NCI-H146 treated with DMSO at 0.1 percent for 48 hours (cell line): ENCODE measurements around the gene MORN5.

Experiments
- DNase-seq: peaks from one replicate; lab custom pipeline; 2025; ENCODE audit not compliant: unreplicated experiment; lab: John Stamatoyannopoulos, UW

Gene MORN5

GRCh38 chr9:122124528-122124927 lies 35.2 kb upstream of the MORN5 start:
- no peak for DNase-seq

DNA sequence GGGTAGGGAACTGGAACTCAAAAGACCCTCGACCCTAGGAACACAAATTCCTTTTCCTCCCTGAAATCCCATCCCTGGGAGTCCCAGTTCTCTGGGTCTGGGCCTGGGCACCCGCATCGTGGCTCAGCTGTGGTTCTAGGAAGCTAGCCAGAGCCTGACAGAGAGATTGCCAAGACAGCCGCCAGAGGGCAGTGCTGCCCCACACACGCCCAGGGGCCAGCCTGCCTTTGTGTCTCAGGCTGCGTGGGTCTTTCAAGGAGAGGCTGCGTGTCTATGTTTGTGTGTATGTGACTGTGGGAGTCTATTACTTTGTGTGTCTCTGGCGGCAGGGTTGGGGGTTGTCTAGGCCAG lies 34.6 kb upstream of the MORN5 start:
- DNase-seq = peak; percentile 44

GRCh38 chr9:122125509-122126330 lies 34.0 kb upstream of the MORN5 start:
- no peak for DNase-seq

- no peak for DNase-seq
Measured at GRCh38 chr9:122126331-122127261, 33.1 kb upstream of the MORN5 start.

DNA sequence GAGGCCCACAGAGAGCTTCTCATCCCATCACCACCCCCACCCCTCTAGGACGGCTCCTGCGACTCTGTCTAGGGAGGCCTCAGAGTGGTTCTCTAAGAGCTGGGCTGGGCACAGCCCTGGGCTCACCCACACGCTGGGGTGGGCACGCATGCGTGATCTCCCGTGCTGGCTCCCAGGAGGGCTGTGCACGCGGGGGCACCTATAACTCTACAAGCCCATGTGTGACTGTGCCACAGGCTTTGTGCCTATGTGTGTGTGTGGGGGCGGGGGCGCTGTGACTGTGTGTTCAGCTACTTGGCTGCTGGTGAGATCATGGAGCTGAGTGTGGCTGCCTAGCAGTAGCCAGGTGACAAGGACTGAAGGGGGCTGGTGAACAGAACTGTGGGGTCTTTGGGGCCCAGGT lies 32.3 kb upstream of the MORN5 start:
- DNase-seq = no peak

- no peak for DNase-seq
Measured at GRCh38 chr9:122128007-122128968, 31.4 kb upstream of the MORN5 start.

DNA sequence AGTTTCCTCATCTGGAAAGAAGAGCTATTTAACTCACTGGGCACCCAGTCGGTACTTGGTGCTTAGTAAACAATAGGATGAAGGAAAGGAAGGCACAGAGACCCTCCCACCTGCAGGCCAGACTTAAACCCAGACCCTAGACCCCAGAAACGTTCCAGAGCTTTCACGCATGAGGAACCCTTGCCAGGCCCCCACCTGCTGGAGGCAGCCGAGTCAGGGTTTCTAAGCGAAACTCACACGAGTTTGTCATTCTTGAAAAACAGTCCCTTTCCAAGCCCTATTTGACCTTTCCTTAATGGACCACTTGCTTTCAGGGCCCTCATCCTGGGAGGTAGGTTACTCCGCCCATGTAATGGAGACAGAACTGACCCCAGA lies 30.8 kb upstream of the MORN5 start:
- no peak for DNase-seq

GRCh38 chr9:122129969-122130368 lies 29.7 kb upstream of the MORN5 start:
- DNase-seq = no peak

DNA sequence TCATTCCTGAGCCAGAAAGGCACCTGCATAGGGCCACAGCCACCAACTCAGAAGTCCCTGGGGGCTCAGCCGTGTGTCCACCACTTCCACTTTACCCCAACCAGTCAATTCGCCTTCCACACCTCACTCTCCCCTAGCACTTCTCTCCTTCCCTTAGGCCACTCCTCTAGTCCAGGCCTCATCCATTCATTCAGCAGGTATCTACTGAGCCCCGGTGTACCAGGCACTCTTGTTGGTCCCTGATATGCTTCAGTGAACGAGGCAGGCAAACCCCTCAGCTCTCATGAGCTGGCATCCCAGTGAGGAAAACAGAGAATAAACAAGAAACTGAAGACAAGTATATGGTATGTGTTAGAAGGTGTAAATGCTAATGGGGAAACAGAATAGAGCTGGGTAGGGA lies 28.9 kb upstream of the MORN5 start:
- DNase-seq = no peak

DNA sequence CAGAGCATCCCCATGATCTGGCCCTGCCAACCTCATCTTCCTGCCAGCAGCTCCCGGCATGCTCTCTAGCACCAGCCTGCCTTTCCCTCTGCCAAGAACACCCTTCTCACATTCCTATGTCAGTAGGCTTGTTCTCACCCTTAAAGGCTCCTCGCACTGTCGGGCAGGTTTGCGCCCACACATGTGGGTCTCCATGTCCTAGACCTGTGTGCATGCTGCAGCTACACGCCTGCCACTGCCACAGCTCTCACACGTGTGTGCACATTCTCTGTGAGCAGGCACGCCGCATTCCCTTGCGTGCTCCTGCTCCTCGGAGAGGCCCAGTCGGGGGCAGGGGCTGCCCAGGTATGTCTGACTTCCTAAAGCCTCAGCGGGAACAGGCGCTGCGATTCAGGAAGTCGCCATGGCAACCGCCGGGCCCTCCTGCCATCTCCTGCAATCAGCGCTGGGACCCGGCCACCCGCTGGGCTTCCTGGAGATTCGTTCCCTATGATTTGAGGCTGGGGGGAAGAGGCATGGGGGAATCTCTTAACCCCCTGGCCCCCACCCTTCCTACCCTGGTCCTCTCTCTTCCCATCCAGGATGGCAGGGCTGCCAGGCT lies 28.2 kb upstream of the MORN5 start:
- peak; percentile 50 for DNase-seq

DNA sequence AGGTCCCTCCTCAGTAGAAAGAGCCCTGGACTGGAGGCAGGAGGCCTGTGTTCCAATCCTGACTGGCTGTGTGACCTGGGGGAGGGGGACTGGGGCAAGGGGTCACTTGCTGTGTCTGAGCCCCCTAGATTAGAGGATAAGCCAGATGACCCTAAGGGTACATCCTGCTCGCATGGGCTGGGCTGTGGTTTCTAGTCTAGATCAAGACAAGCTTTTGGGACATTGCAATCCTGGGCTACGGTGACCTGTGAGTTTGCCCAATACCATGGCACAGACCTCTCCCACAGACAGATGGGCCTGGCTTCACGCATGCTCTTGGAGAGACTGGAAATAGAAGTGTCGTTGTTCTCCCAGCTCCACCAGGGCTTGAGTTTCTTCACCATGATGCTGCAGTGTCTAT lies 27.2 kb upstream of the MORN5 start:
- DNase-seq = no peak

- no peak for DNase-seq
Measured at GRCh38 chr9:122133263-122133983, 26.3 kb upstream of the MORN5 start.

- DNase-seq = no peak
Measured at GRCh38 chr9:122133984-122134535, 25.6 kb upstream of the MORN5 start.

- peak; percentile 67 for DNase-seq
Measured at GRCh38 chr9:122134822-122135528, 24.7 kb upstream of the MORN5 start.

DNA sequence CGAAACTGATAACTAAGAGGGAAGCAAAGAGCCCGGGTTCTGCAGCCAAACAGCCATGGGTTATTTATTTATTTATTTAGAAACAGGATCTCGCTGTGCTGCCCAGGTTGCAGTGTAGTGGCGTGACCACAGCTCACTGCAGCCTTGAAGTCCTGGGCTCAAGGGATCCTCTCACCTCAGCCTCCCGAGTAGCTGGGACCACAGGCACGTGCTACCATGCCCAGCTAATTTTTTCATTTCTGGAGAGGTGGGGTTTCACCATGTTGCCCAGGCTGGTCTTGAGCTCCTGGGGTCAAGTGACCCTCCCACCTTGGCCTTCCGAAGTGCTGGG lies 24.2 kb upstream of the MORN5 start:
- DNase-seq = no peak

- DNase-seq = no peak
Measured at GRCh38 chr9:122138560-122139268, 21.0 kb upstream of the MORN5 start.

GRCh38 chr9:122140368-122141193 lies 19.1 kb upstream of the MORN5 start:
- no peak for DNase-seq

GRCh38 chr9:122141671-122142070 lies 18.0 kb upstream of the MORN5 start:
- DNase-seq = no peak
